Esophagus squamous epithelium (tissue), 4 donors: ENCODE results near the gene HOXB5.

ENCODE experiments used
- CTCF ChIP-seq, 6 experiments: fragments of 450-650 bp in 4 of 6; fragments of 200-600 bp in 2 of 6; sonication (generic) in 2 of 6; IDR thresholded peaks; one replicate each; pipeline ENCODE4 v1.5.1; 2016 to 2019; ENCODE audit warnings: antibody characterized with exemption in 6 of 6, mild to moderate bottlenecking in 4 of 6, moderate library complexity in 4 of 6
- POLR2A ChIP-seq, 4 donors: fragments of 450-650 bp; IDR thresholded peaks; one replicate each; pipeline ENCODE4 v1.6.1; 2017; ENCODE audit warnings: antibody characterized with exemption in 4 of 4, mild to moderate bottlenecking in 4 of 4, moderate library complexity in 3 of 4

GRCh38 chr17:48544349-48545021 is 49.1 kb downstream of the HOXB5 start:
- no peak for TF ChIP-seq CTCF (IDR thresholded peaks at IDR 0.05)
- TF ChIP-seq POLR2A (IDR thresholded peaks at IDR 0.05) = peak in 2 of 4 donors; percentile 35 to 39
